ENCODE results near the gene ELFN1.

Gene ELFN1

GRCh38 chr7:1691096-1691495 is 21.0 kb downstream of the ELFN1 start:
- Mint-ChIP-seq H3K9me3 (no peaks in the 10 kb centered on the region), H3K36me3 (no peaks in the 10 kb centered on the region), H3K4me1 (no peaks in the 10 kb centered on the region), H3K4me3 (no peak overlapping the region), H3K27ac (no peak overlapping the region)
- ATAC-seq (no peak), DNase-seq (ENCODE audit: low spot score in 2 of 2) (no peak)

- H3K27ac Mint-ChIP-seq, result no peak overlapping the region
- no peak for ATAC-seq
- no peaks in the 10 kb centered on the region for H3K9me3 Mint-ChIP-seq
- no peak for DNase-seq (ENCODE audit: low spot score in 2 of 2)
- H3K4me1 Mint-ChIP-seq, result no peaks in the 10 kb centered on the region
- no peaks in the 10 kb centered on the region for H3K36me3 Mint-ChIP-seq
- no peak overlapping the region for H3K4me3 Mint-ChIP-seq
These were observed 21.8 kb downstream of the ELFN1 start for GRCh38 chr7:1691601-1692514.

GRCh38 chr7:1692515-1693418 is 22.7 kb downstream of the ELFN1 start:
- no peak overlapping the region for H3K4me3 Mint-ChIP-seq
- H3K27ac Mint-ChIP-seq, result no peak overlapping the region
- H3K9me3 Mint-ChIP-seq, result no peaks in the 10 kb centered on the region
- no peak for DNase-seq (ENCODE audit: low spot score in 2 of 2)
- H3K4me1 Mint-ChIP-seq, result no peaks in the 10 kb centered on the region
- ATAC-seq, result no peak
- H3K36me3 Mint-ChIP-seq, result no peaks in the 10 kb centered on the region

GRCh38 chr7:1693419-1693990 is 23.4 kb downstream of the ELFN1 start:
- peak; percentile 27 for ATAC-seq
- H3K4me1 Mint-ChIP-seq, result no peaks in the 10 kb centered on the region
- H3K4me3 Mint-ChIP-seq, result no peak overlapping the region
- H3K9me3 Mint-ChIP-seq, result no peaks in the 10 kb centered on the region
- H3K36me3 Mint-ChIP-seq, result no peaks in the 10 kb centered on the region
- no peak for DNase-seq (ENCODE audit: low spot score in 2 of 2)
- no peak overlapping the region for H3K27ac Mint-ChIP-seq

GRCh38 chr7:1693991-1694524 is 24.0 kb downstream of the ELFN1 start:
- DNase-seq (ENCODE audit: low spot score in 2 of 2) (no peak), ATAC-seq (no peak)
- H3K9me3 Mint-ChIP-seq, result no peaks in the 10 kb centered on the region
- H3K36me3 Mint-ChIP-seq, result no peaks in the 10 kb centered on the region
- no peaks in the 10 kb centered on the region for H3K4me1 Mint-ChIP-seq
- no peak overlapping the region for H3K4me3 Mint-ChIP-seq
- H3K27ac Mint-ChIP-seq, result no peak overlapping the region

GRCh38 chr7:1694611-1695511 is 24.8 kb downstream of the ELFN1 start:
- no peak for DNase-seq (ENCODE audit: low spot score in 2 of 2)
- H3K9me3 Mint-ChIP-seq, result no peaks in the 10 kb centered on the region
- ATAC-seq, result no peak
- no peaks in the 10 kb centered on the region for H3K36me3 Mint-ChIP-seq
- no peak overlapping the region for H3K27ac Mint-ChIP-seq
- no peaks in the 10 kb centered on the region for H3K4me1 Mint-ChIP-seq
- no peak overlapping the region for H3K4me3 Mint-ChIP-seq

- no peaks in the 10 kb centered on the region for H3K4me1 Mint-ChIP-seq
- no peaks in the 10 kb centered on the region for H3K9me3 Mint-ChIP-seq
- ATAC-seq (no peak), DNase-seq (ENCODE audit: low spot score in 2 of 2) (no peak)
- no peak overlapping the region for H3K4me3 Mint-ChIP-seq
- no peak overlapping the region for H3K27ac Mint-ChIP-seq
- H3K36me3 Mint-ChIP-seq, result no peaks in the 10 kb centered on the region
These were observed 25.9 kb downstream of the ELFN1 start for GRCh38 chr7:1695800-1696454.

GRCh38 chr7:1696671-1697498 is 26.8 kb downstream of the ELFN1 start:
- no peaks in the 10 kb centered on the region for H3K36me3 Mint-ChIP-seq
- H3K9me3 Mint-ChIP-seq, result no peaks in the 10 kb centered on the region

GRCh38 chr7:1697499-1698125 is 27.5 kb downstream of the ELFN1 start:
- DNase-seq (ENCODE audit: low spot score in 2 of 2) (no peak), ATAC-seq (no peak)
- Mint-ChIP-seq H3K9me3 (no peaks in the 10 kb centered on the region), H3K4me1 (no peaks in the 10 kb centered on the region), H3K4me3 (no peak overlapping the region), H3K36me3 (no peaks in the 10 kb centered on the region), H3K27ac (no peak overlapping the region)

More at GRCh38 chr7:1696671-1697498, 26.8 kb downstream of the ELFN1 start:
- no peak for DNase-seq (ENCODE audit: low spot score in 2 of 2)
- Mint-ChIP-seq H3K4me3 (no peak overlapping the region), H3K4me1 (no peaks in the 10 kb centered on the region), H3K27ac (no peak overlapping the region)
- peak; percentile 12 for ATAC-seq

GRCh38 chr7:1698201-1698600 is 28.1 kb downstream of the ELFN1 start:
- DNase-seq (ENCODE audit: low spot score in 2 of 2), result no peak
- no peaks in the 10 kb centered on the region for H3K36me3 Mint-ChIP-seq
- no peaks in the 10 kb centered on the region for H3K9me3 Mint-ChIP-seq
- ATAC-seq, result no peak
- H3K27ac Mint-ChIP-seq, result no peak overlapping the region
- H3K4me3 Mint-ChIP-seq, result no peak overlapping the region
- H3K4me1 Mint-ChIP-seq, result no peaks in the 10 kb centered on the region

- Mint-ChIP-seq H3K27ac (no peak overlapping the region), H3K4me3 (no peak overlapping the region), H3K36me3 (no peaks in the 10 kb centered on the region), H3K9me3 (no peaks in the 10 kb centered on the region), H3K4me1 (no peaks in the 10 kb centered on the region)
- no peak for ATAC-seq
- no peak for DNase-seq (ENCODE audit: low spot score in 2 of 2)
These were observed 28.9 kb downstream of the ELFN1 start for GRCh38 chr7:1698951-1699350.

GRCh38 chr7:1700086-1700485 is 30.0 kb downstream of the ELFN1 start:
- no peak overlapping the region for H3K27ac Mint-ChIP-seq
- no peak for DNase-seq (ENCODE audit: low spot score in 2 of 2)
- no peak for ATAC-seq

More at GRCh38 chr7:1700086-1700485, 30.0 kb downstream of the ELFN1 start:
- no peak overlapping the region for H3K4me3 Mint-ChIP-seq
- no peaks in the 10 kb centered on the region for H3K9me3 Mint-ChIP-seq
- H3K36me3 Mint-ChIP-seq, result no peaks in the 10 kb centered on the region
- H3K4me1 Mint-ChIP-seq, result no peaks in the 10 kb centered on the region

Data from stimulated activated effector memory CD8-positive, alpha-beta T cell treated with anti-CD3 and anti-CD28 coated beads, Interleukin-12 subunit alpha, Interleukin-12 subunit beta, amount 100 ng/mL, for 72 hours (primary cell).